HEK293 (cell line): Measurements from ENCODE around the gene NSD1.

Source experiments
- KLF8 ChIP-seq: fragments of 450-650 bp; formaldehyde crosslinking; IDR thresholded peaks from 2 replicates; pipeline ENCODE4 v1.5.1; 2016; ENCODE audit warnings: missing biosample characterization, missing genetic modification characterization
- KLF9 ChIP-seq: fragments of 450-650 bp; formaldehyde crosslinking; IDR thresholded peaks from 2 replicates; pipeline ENCODE4 v1.5.1; 2016; ENCODE audit warnings: missing biosample characterization, missing genetic modification characterization, low read depth
- RBAK ChIP-seq: fragments of 450-650 bp; formaldehyde crosslinking; IDR thresholded peaks from 2 replicates; pipeline ENCODE4 v1.5.1; 2016; ENCODE audit warnings: missing biosample characterization, missing genetic modification characterization
- REPIN1 ChIP-seq: fragments of 450-650 bp; formaldehyde crosslinking; IDR thresholded peaks from 2 replicates; pipeline ENCODE4 v1.5.1; 2017; ENCODE audit warnings: missing biosample characterization, missing genetic modification characterization, low read depth
- YY2 ChIP-seq: fragments of 450-650 bp; formaldehyde crosslinking; IDR thresholded peaks from 2 replicates; pipeline ENCODE4 v1.5.1; 2016; ENCODE audit warnings: missing biosample characterization, missing genetic modification characterization
- ZBTB20 ChIP-seq: fragments of 450-650 bp; formaldehyde crosslinking; IDR thresholded peaks from 2 replicates; pipeline ENCODE4 v1.5.1; 2016; ENCODE audit warnings: missing biosample characterization, missing genetic modification characterization
- ZBTB48 ChIP-seq: fragments of 450-650 bp; formaldehyde crosslinking; IDR thresholded peaks from 2 replicates; pipeline ENCODE4 v1.5.1; 2016; ENCODE audit warnings: missing biosample characterization, missing genetic modification characterization
- ZBTB8A ChIP-seq: fragments of 450-650 bp; formaldehyde crosslinking; IDR thresholded peaks from 2 replicates; pipeline ENCODE4 v1.5.1; 2016; ENCODE audit warnings: missing biosample characterization, missing genetic modification characterization
- ZFP41 ChIP-seq: fragments of 450-650 bp; formaldehyde crosslinking; IDR thresholded peaks from 2 replicates; pipeline ENCODE4 v1.5.1; 2016; ENCODE audit warnings: missing biosample characterization, missing genetic modification characterization, borderline replicate concordance
- ZIC2 ChIP-seq: fragments of 450-650 bp; formaldehyde crosslinking; IDR thresholded peaks from 2 replicates; pipeline ENCODE4 v1.5.1; 2016; ENCODE audit warnings: missing biosample characterization, missing genetic modification characterization
- ZNF133 ChIP-seq: fragments of 450-650 bp; formaldehyde crosslinking; IDR thresholded peaks from 2 replicates; pipeline ENCODE4 v1.5.1; 2016; ENCODE audit warnings: missing biosample characterization, missing genetic modification characterization
- ZNF146 ChIP-seq: fragments of 450-650 bp; formaldehyde crosslinking; IDR thresholded peaks from 2 replicates; pipeline ENCODE4 v1.5.1; 2016; ENCODE audit warnings: missing biosample characterization, missing genetic modification characterization
- ZNF169 ChIP-seq: fragments of 450-650 bp; formaldehyde crosslinking; IDR thresholded peaks from 2 replicates; pipeline ENCODE4 v1.5.1; 2016; ENCODE audit warnings: missing biosample characterization, missing genetic modification characterization
- ZNF175 ChIP-seq: fragments of 450-650 bp; formaldehyde crosslinking; IDR thresholded peaks from 2 replicates; pipeline ENCODE4 v1.5.1; 2016; ENCODE audit warnings: missing biosample characterization, missing genetic modification characterization
- ZNF2 ChIP-seq: fragments of 450-650 bp; formaldehyde crosslinking; IDR thresholded peaks from 2 replicates; pipeline ENCODE4 v1.5.1; 2016; ENCODE audit warnings: missing biosample characterization, missing genetic modification characterization
- ZNF335 ChIP-seq: fragments of 450-650 bp; formaldehyde crosslinking; conservative IDR thresholded peaks from 2 replicates; pipeline ENCODE4 v1.5.1; 2016; ENCODE audit warnings: missing biosample characterization, missing genetic modification characterization
- ZNF391 ChIP-seq: fragments of 450-650 bp; formaldehyde crosslinking; IDR thresholded peaks from 2 replicates; pipeline ENCODE4 v1.5.1; 2016; ENCODE audit warnings: low read depth, missing biosample characterization, missing genetic modification characterization, borderline replicate concordance
- ZNF426 ChIP-seq: fragments of 450-650 bp; formaldehyde crosslinking; IDR thresholded peaks from 2 replicates; pipeline ENCODE4 v1.5.1; 2017; ENCODE audit warnings: missing biosample characterization, missing genetic modification characterization, mild to moderate bottlenecking, inconsistent platforms, moderate library complexity
- ZNF473 ChIP-seq: fragments of 450-650 bp; formaldehyde crosslinking; IDR thresholded peaks from 2 replicates; pipeline ENCODE4 v1.5.1; 2017; ENCODE audit warnings: missing biosample characterization, missing genetic modification characterization
- ZNF558 ChIP-seq: fragments of 450-650 bp; formaldehyde crosslinking; IDR thresholded peaks from 2 replicates; pipeline ENCODE4 v1.5.1; 2016; ENCODE audit warnings: missing biosample characterization, missing genetic modification characterization
- ZNF670 ChIP-seq: fragments of 450-650 bp; formaldehyde crosslinking; IDR thresholded peaks from 2 replicates; pipeline ENCODE4 v1.5.1; 2016; ENCODE audit warnings: missing biosample characterization, missing genetic modification characterization, low read depth
- ZNF837 ChIP-seq: fragments of 450-650 bp; formaldehyde crosslinking; IDR thresholded peaks from 2 replicates; pipeline ENCODE4 v1.5.1; 2016; ENCODE audit warnings: missing biosample characterization, missing genetic modification characterization
- ZSCAN23 ChIP-seq: fragments of 450-650 bp; formaldehyde crosslinking; IDR thresholded peaks from 2 replicates; pipeline ENCODE4 v1.5.1; 2016; ENCODE audit warnings: missing biosample characterization, missing genetic modification characterization
- TF ChIP-seq, protein P1 (sequence below): fragments of 450-650 bp; formaldehyde crosslinking; IDR thresholded peaks from 2 replicates; pipeline ENCODE4 v1.5.1; 2017; ENCODE audit warnings: missing biosample characterization, missing genetic modification characterization
- TF ChIP-seq, protein P2 (sequence below): fragments of 450-650 bp; formaldehyde crosslinking; IDR thresholded peaks from 2 replicates; pipeline ENCODE4 v1.5.1; 2017; ENCODE audit warnings: missing biosample characterization, mild to moderate bottlenecking, missing genetic modification characterization, moderate library complexity
- TF ChIP-seq, protein P3 (sequence below): fragments of 450-650 bp; formaldehyde crosslinking; IDR thresholded peaks from 2 replicates; pipeline ENCODE4 v1.5.1; 2017; ENCODE audit warnings: missing biosample characterization, missing genetic modification characterization
- TF ChIP-seq, protein P4 (sequence below): fragments of 450-650 bp; formaldehyde crosslinking; IDR thresholded peaks from 2 replicates; pipeline ENCODE4 v1.5.1; 2016; ENCODE audit warnings: missing biosample characterization, missing genetic modification characterization
- TF ChIP-seq, protein P5 (sequence below): fragments of 450-650 bp; formaldehyde crosslinking; IDR thresholded peaks from 2 replicates; pipeline ENCODE4 v1.5.1; 2016; ENCODE audit warnings: missing biosample characterization, missing genetic modification characterization

NSD1 gene

DNA sequence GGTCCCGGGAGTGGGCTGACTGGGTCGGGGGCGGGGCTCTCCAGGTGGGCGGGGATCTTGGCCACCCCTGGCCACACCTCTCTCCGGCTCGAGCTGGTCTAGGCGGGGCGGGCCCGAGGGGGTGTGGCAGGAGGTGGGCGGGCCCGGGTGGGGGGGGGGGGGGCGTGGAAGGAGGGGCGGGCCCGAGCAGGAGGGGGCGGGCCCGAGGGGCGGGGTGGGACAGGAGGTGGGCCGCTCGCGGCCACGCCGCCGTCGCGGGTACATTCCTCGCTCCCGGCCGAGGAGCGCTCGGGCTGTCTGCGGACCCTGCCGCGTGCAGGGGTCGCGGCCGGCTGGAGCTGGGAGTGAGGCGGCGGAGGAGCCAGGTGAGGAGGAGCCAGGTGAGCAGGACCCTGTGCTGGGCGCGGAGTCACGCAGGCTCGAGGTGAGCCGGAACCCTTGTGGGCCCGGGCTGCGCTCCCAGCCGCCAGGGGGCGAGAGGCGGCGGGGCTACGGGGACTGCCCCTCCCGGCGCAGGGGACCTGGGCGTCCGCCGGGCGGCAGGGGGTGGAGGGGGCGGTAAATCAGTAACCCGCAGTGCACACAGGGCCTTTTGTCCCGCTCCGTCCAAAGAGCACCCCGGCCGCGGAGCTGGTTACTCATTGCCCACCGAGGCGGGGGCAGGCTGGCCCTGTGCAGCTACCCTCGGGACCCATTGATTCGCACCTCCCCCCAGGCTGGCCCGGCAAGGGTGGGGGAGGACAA is 46.7 kb upstream of the NSD1 start, which contains the start of gene FGFR4 (continued):
- 0 out of 2 replicates have a peak, but pooled peaks have one; percentile 78 for TF ChIP-seq REPIN1 (tag by site-specific recombination)
- peak; percentile 44; the same call in 1 of the 2 replicates for TF ChIP-seq ZBTB20 (tag by site-specific recombination)
- no peak for TF ChIP-seq ZNF670
- TF ChIP-seq, protein P1, sequence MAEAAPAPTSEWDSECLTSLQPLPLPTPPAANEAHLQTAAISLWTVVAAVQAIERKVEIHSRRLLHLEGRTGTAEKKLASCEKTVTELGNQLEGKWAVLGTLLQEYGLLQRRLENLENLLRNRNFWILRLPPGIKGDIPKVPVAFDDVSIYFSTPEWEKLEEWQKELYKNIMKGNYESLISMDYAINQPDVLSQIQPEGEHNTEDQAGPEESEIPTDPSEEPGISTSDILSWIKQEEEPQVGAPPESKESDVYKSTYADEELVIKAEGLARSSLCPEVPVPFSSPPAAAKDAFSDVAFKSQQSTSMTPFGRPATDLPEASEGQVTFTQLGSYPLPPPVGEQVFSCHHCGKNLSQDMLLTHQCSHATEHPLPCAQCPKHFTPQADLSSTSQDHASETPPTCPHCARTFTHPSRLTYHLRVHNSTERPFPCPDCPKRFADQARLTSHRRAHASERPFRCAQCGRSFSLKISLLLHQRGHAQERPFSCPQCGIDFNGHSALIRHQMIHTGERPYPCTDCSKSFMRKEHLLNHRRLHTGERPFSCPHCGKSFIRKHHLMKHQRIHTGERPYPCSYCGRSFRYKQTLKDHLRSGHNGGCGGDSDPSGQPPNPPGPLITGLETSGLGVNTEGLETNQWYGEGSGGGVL = peak; percentile 84
- TF ChIP-seq, protein P2, sequence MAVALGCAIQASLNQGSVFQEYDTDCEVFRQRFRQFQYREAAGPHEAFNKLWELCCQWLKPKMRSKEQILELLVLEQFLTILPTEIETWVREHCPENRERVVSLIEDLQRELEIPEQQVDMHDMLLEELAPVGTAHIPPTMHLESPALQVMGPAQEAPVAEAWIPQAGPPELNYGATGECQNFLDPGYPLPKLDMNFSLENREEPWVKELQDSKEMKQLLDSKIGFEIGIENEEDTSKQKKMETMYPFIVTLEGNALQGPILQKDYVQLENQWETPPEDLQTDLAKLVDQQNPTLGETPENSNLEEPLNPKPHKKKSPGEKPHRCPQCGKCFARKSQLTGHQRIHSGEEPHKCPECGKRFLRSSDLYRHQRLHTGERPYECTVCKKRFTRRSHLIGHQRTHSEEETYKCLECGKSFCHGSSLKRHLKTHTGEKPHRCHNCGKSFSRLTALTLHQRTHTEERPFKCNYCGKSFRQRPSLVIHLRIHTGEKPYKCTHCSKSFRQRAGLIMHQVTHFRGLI = 0 out of 2 replicates have a peak, but pooled peaks have one; percentile 18
- peak; percentile 66 for TF ChIP-seq ZNF2 (tag by site-specific recombination)
- no peak for TF ChIP-seq ZFP41 (tag by site-specific recombination)
- TF ChIP-seq ZNF146 (tag by site-specific recombination) = no peak
- no peak for TF ChIP-seq ZNF473 (tag by site-specific recombination)
- TF ChIP-seq ZNF133 (tag by site-specific recombination) = no peak
- no peak for TF ChIP-seq RBAK (tag by site-specific recombination)
- peak; percentile 68 for TF ChIP-seq KLF8 (tag by site-specific recombination)
- TF ChIP-seq, protein P3, sequence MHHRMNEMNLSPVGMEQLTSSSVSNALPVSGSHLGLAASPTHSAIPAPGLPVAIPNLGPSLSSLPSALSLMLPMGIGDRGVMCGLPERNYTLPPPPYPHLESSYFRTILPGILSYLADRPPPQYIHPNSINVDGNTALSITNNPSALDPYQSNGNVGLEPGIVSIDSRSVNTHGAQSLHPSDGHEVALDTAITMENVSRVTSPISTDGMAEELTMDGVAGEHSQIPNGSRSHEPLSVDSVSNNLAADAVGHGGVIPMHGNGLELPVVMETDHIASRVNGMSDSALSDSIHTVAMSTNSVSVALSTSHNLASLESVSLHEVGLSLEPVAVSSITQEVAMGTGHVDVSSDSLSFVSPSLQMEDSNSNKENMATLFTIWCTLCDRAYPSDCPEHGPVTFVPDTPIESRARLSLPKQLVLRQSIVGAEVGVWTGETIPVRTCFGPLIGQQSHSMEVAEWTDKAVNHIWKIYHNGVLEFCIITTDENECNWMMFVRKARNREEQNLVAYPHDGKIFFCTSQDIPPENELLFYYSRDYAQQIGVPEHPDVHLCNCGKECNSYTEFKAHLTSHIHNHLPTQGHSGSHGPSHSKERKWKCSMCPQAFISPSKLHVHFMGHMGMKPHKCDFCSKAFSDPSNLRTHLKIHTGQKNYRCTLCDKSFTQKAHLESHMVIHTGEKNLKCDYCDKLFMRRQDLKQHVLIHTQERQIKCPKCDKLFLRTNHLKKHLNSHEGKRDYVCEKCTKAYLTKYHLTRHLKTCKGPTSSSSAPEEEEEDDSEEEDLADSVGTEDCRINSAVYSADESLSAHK = peak; percentile 9; the same call in 1 of the 2 replicates
- TF ChIP-seq, protein P4, sequence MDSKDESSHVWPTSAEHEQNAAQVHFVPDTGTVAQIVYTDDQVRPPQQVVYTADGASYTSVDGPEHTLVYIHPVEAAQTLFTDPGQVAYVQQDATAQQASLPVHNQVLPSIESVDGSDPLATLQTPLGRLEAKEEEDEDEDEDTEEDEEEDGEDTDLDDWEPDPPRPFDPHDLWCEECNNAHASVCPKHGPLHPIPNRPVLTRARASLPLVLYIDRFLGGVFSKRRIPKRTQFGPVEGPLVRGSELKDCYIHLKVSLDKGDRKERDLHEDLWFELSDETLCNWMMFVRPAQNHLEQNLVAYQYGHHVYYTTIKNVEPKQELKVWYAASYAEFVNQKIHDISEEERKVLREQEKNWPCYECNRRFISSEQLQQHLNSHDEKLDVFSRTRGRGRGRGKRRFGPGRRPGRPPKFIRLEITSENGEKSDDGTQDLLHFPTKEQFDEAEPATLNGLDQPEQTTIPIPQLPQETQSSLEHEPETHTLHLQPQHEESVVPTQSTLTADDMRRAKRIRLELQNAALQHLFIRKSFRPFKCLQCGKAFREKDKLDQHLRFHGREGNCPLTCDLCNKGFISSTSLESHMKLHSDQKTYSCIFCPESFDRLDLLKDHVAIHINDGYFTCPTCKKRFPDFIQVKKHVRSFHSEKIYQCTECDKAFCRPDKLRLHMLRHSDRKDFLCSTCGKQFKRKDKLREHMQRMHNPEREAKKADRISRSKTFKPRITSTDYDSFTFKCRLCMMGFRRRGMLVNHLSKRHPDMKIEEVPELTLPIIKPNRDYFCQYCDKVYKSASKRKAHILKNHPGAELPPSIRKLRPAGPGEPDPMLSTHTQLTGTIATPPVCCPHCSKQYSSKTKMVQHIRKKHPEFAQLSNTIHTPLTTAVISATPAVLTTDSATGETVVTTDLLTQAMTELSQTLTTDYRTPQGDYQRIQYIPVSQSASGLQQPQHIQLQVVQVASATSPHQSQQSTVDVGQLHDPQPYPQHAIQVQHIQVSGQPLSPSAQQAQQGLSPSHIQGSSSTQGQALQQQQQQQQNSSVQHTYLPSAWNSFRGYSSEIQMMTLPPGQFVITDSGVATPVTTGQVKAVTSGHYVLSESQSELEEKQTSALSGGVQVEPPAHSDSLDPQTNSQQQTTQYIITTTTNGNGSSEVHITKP (tag by site-specific recombination) = peak; percentile 92
- TF ChIP-seq ZNF391 = peak; percentile 82; the same call in 1 of the 2 replicates
- peak; percentile 63 for TF ChIP-seq ZIC2 (tag by site-specific recombination)
- no peak for TF ChIP-seq ZSCAN23 (tag by site-specific recombination)
- no peak for TF ChIP-seq ZNF175 (tag by site-specific recombination)
- 0 out of 2 replicates have a peak, but pooled peaks have one; percentile 23 for TF ChIP-seq YY2 (tag by site-specific recombination)
- TF ChIP-seq ZBTB8A (tag by site-specific recombination) = peak; percentile 84
- no peak for TF ChIP-seq ZNF558 (tag by site-specific recombination)
- no peak for TF ChIP-seq ZNF426
- no peak for TF ChIP-seq ZNF837 (tag by site-specific recombination)
- peak; percentile 64 for TF ChIP-seq ZBTB48 (tag by site-specific recombination)
- TF ChIP-seq ZNF335 (tag by site-specific recombination) = peak; percentile 88
- TF ChIP-seq ZNF169 (tag by site-specific recombination) = no peak
- TF ChIP-seq, protein P5, sequence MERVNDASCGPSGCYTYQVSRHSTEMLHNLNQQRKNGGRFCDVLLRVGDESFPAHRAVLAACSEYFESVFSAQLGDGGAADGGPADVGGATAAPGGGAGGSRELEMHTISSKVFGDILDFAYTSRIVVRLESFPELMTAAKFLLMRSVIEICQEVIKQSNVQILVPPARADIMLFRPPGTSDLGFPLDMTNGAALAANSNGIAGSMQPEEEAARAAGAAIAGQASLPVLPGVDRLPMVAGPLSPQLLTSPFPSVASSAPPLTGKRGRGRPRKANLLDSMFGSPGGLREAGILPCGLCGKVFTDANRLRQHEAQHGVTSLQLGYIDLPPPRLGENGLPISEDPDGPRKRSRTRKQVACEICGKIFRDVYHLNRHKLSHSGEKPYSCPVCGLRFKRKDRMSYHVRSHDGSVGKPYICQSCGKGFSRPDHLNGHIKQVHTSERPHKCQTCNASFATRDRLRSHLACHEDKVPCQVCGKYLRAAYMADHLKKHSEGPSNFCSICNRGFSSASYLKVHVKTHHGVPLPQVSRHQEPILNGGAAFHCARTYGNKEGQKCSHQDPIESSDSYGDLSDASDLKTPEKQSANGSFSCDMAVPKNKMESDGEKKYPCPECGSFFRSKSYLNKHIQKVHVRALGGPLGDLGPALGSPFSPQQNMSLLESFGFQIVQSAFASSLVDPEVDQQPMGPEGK (tag by site-specific recombination) = peak; percentile 76
- TF ChIP-seq KLF9 (tag by site-specific recombination) = peak; percentile 83
